HepG2 (cell line): ENCODE results near the gene FOXR1. TPM values are rescaled to one million over a fixed set of nuclear protein-coding genes. Genes with fewer than 3 reads are reported as not detected.

Experiments used
- BORCS8-MEF2B ChIP-seq: sonication (generic); formaldehyde crosslinking; IDR thresholded peaks from 2 replicates; pipeline ENCODE4 v1.8.0; 2022; ENCODE audit warnings: mild to moderate bottlenecking, missing genetic modification reagents
- DBP ChIP-seq: sonication (generic); formaldehyde crosslinking; IDR thresholded peaks from 2 replicates; pipeline ENCODE4 v1.4.0; 2020; ENCODE audit warnings: missing genetic modification reagents; ENCODE audit errors: not compliant biosample characterization
- DR1 ChIP-seq: sonication (generic); formaldehyde crosslinking; IDR thresholded peaks from 2 replicates; pipeline ENCODE4 v1.8.0; 2021; ENCODE audit warnings: mild to moderate bottlenecking, missing genetic modification reagents, inconsistent platforms
- EHMT2 ChIP-seq: fragments of 200-600 bp; sonication (generic); IDR thresholded peaks from 2 replicates; pipeline ENCODE4 v1.7.0; 2017; ENCODE audit warnings: antibody characterized with exemption, low read depth, low read length, borderline replicate concordance
- HNF1B ChIP-seq: sonication (generic); formaldehyde crosslinking; IDR thresholded peaks from 2 replicates; pipeline ENCODE4 v1.5.1; 2020; ENCODE audit warnings: mild to moderate bottlenecking, moderate library complexity, missing genetic modification reagents
- NAIF1 ChIP-seq: sonication (generic); formaldehyde crosslinking; IDR thresholded peaks from 2 replicates; pipeline ENCODE4 v1.5.0; 2020; ENCODE audit warnings: mild to moderate bottlenecking, missing genetic modification reagents, borderline replicate concordance
- ONECUT2 ChIP-seq: sonication (generic); formaldehyde crosslinking; IDR thresholded peaks from 2 replicates; pipeline ENCODE4 v1.4.0; 2020; ENCODE audit warnings: missing genetic modification reagents
- PCBP2 ChIP-seq: fragments of 200-400 bp; formaldehyde crosslinking; optimal IDR thresholded peaks from 2 replicates; pipeline ENCODE3; 2018; ENCODE audit warnings: low read length, low read depth; ENCODE audit not compliant: poor library complexity, severe bottlenecking
- TFDP2 ChIP-seq: sonication (generic); formaldehyde crosslinking; IDR thresholded peaks from 2 replicates; pipeline ENCODE4 v1.4.0; 2020; ENCODE audit warnings: missing genetic modification reagents
- ZBTB1 ChIP-seq: sonication (generic); formaldehyde crosslinking; IDR thresholded peaks from 2 replicates; pipeline ENCODE4 v1.4.0; 2020; ENCODE audit warnings: missing genetic modification reagents, borderline replicate concordance
- ZNF205 ChIP-seq: IDR thresholded peaks from 2 replicates; pipeline ENCODE4 v1.6.1; 2018; ENCODE audit warnings: missing biosample characterization, missing genetic modification reagents
- ZNF256 ChIP-seq: sonication (generic); formaldehyde crosslinking; conservative IDR thresholded peaks from 2 replicates; pipeline ENCODE4 v1.4.0; 2020; ENCODE audit warnings: missing genetic modification reagents
- ZNF276 ChIP-seq: sonication (generic); formaldehyde crosslinking; IDR thresholded peaks from 2 replicates; pipeline ENCODE4 v1.4.0; 2020; ENCODE audit warnings: mild to moderate bottlenecking, low read depth, missing genetic modification reagents
- ZNF777 ChIP-seq: sonication (generic); formaldehyde crosslinking; IDR thresholded peaks from 2 replicates; pipeline ENCODE4 v1.4.0; 2020; ENCODE audit warnings: missing genetic modification reagents
- polyA plus RNA-seq, 8 experiments: library from polyadenylated mRNA; depleted of rRNA in 3 of 8; stranded (reverse) in 7 of 8; unstranded in 1 of 8; fragments of >200 nt; fragmentation: Illumina TruSeq in 4 of 8; extraction: Trizol in 4 of 8; gene quantifications; 2 replicates each; pipeline versions ENCODE4 v1.2.1 to v1.2.3, GENCODE V29; 2011 to 2016; ENCODE audit warnings: low read depth in 4 of 8, missing spikeins in 1 of 8, mixed read lengths in 1 of 8; ENCODE audit not compliant: insufficient read depth in 1 of 8
- total RNA-seq, 5 experiments: library from RNA; depleted of rRNA; stranded (reverse); fragments of >200 nt; fragmentation: Illumina TruSeq; extraction: Trizol; gene quantifications; 2 replicates each; pipeline ENCODE4 v1.2.3, GENCODE V29; 2016; ENCODE audit warnings: low read depth in 1 of 5
- TF ChIP-seq, protein P1 (sequence below): sonication (generic); formaldehyde crosslinking; IDR thresholded peaks from 2 replicates; pipeline ENCODE4 v1.8.1; 2023; ENCODE audit warnings: missing genetic modification reagents, mild to moderate bottlenecking, borderline replicate concordance
- TF ChIP-seq, protein P2 (sequence below): IDR thresholded peaks from 2 replicates; pipeline ENCODE4 v1.6.1; 2016; ENCODE audit warnings: control low read depth
- TF ChIP-seq, protein P3 (sequence below): sonication (generic); formaldehyde crosslinking; conservative IDR thresholded peaks from 2 replicates; pipeline ENCODE4 v1.8.1; 2023; ENCODE audit warnings: missing genetic modification reagents
- TF ChIP-seq, protein P4 (sequence below): sonication (generic); formaldehyde crosslinking; IDR thresholded peaks from 2 replicates; pipeline ENCODE4 v1.8.1; 2023; ENCODE audit warnings: mild to moderate bottlenecking, inconsistent platforms, moderate library complexity, missing genetic modification reagents, borderline replicate concordance

The FOXR1 gene
- total and polyA plus RNA-seq, 2 of the 13 experiments (the other 11 are each of a cell fraction or from before 2014, with no cell fraction given) = not detected

DNA sequence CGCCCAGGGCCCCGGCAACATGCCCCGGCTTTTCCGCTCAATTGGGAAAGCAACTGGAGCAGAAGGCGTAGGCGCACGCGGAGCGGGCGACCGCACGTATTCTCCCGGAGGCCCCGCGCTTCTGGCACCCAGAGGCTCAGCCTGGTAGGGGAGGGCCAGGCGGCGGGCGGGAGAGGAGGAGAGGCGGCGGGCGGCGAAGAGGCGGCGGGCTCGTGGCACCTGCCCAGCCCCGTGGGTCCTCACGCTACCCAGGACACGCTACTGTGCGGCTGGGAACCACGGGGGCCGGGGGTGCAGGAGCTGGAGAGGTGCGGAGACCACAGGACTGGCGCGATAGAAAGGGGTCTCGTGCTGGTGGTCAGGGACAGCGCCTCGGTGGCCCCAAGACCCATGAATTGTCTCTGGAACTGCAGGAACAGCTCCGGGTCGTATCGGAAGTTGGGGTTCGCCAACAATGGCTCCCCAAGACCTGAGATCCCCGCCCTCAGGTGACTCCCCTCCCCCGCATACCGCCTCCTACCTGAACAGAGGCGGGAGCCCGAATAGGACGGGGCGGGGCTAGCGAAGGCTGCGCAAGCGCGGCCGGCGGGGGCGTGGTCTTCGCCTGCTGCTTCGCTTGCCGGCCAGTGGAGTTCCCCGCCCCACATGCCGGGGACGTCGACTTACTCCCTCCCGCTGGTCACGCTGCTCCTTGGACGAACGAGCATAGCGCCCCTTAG lies 58.9 kb downstream of the FOXR1 start, which contains the start of gene SLC37A4 (continued):
- TF ChIP-seq TFDP2 (CRISPR knock-in tag) = peak; percentile 97
- TF ChIP-seq ZNF276 = peak; percentile 81
- TF ChIP-seq NAIF1 (CRISPR knock-in tag) = peak; percentile 72
- peak; percentile 88; the same call in 1 of the 2 replicates for TF ChIP-seq BORCS8-MEF2B (CRISPR knock-in tag)
- no peak; the same call in 1 of the 2 replicates for TF ChIP-seq HNF1B
- TF ChIP-seq DBP (CRISPR knock-in tag) = no peak
- TF ChIP-seq ZNF205 (CRISPR knock-in tag) = peak; percentile 62; the same call in 1 of the 2 replicates
- TF ChIP-seq, protein P1, sequence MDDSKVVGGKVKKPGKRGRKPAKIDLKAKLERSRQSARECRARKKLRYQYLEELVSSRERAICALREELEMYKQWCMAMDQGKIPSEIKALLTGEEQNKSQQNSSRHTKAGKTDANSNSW (CRISPR knock-in tag) = no peak; the same call in 1 of the 2 replicates
- TF ChIP-seq, protein P2, sequence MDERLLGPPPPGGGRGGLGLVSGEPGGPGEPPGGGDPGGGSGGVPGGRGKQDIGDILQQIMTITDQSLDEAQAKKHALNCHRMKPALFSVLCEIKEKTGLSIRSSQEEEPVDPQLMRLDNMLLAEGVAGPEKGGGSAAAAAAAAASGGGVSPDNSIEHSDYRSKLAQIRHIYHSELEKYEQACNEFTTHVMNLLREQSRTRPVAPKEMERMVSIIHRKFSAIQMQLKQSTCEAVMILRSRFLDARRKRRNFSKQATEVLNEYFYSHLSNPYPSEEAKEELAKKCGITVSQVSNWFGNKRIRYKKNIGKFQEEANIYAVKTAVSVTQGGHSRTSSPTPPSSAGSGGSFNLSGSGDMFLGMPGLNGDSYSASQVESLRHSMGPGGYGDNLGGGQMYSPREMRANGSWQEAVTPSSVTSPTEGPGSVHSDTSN (CRISPR knock-in tag) = no peak
- TF ChIP-seq EHMT2 = no peak
- no peak; the same call in 1 of the 2 replicates for TF ChIP-seq ONECUT2 (CRISPR knock-in tag)
- TF ChIP-seq PCBP2 = no peak
- TF ChIP-seq DR1 (CRISPR knock-in tag) = no peak; the same call in 1 of the 2 replicates
- TF ChIP-seq ZNF777 (CRISPR knock-in tag) = peak; percentile 55; the same call in 1 of the 2 replicates
- TF ChIP-seq ZBTB1 = no peak
- TF ChIP-seq, protein P3, sequence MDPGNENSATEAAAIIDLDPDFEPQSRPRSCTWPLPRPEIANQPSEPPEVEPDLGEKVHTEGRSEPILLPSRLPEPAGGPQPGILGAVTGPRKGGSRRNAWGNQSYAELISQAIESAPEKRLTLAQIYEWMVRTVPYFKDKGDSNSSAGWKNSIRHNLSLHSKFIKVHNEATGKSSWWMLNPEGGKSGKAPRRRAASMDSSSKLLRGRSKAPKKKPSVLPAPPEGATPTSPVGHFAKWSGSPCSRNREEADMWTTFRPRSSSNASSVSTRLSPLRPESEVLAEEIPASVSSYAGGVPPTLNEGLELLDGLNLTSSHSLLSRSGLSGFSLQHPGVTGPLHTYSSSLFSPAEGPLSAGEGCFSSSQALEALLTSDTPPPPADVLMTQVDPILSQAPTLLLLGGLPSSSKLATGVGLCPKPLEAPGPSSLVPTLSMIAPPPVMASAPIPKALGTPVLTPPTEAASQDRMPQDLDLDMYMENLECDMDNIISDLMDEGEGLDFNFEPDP (CRISPR knock-in tag) = no peak
- TF ChIP-seq, protein P4, sequence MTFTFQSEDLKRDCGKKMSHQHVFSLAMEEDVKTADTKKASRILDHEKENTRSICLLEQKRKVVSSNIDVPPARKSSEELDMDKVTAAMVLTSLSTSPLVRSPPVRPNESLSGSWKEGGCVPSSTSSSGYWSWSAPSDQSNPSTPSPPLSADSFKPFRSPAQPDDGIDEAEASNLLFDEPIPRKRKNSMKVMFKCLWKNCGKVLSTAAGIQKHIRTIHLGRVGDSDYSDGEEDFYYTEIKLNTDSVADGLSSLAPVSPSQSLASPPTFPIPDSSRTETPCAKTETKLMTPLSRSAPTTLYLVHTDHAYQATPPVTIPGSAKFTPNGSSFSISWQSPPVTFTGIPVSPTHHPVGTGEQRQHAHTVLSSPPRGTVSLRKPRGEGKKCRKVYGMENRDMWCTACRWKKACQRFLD (CRISPR knock-in tag) = 0 out of 2 replicates have a peak, but pooled peaks have one; percentile 36
- no peak for TF ChIP-seq ZNF256 (CRISPR knock-in tag)
